MM.1S (cell line): Measurements from ENCODE around the gene AUTS2.

Experiments used
- DNase-seq: peaks from one replicate; pipeline ENCODE4 v3.0.0-alpha.2; 2015
- H2AFZ ChIP-seq: fragments of 300-600 bp; sonication (generic); 2 replicates; pipeline ENCODE4 v1.6.0; 2016; ENCODE audit warnings: antibody characterized with exemption, low read length
- H3F3A ChIP-seq: fragments of 300-600 bp; sonication (generic); 2 replicates; pipeline ENCODE4 v1.6.1; 2016; ENCODE audit warnings: mild to moderate bottlenecking, antibody characterized with exemption, low read length, moderate library complexity, mixed read lengths; ENCODE audit not compliant: insufficient read depth
- H3K27ac ChIP-seq: fragments of 300-600 bp; sonication (generic); 2 replicates; pipeline ENCODE4 v1.5.1; 2016; ENCODE audit warnings: mild to moderate bottlenecking, low read length
- H3K27me3 ChIP-seq: fragments of 300-600 bp; sonication (generic); replicated peaks from 2 replicates; pipeline ENCODE4 v1.6.0; 2016; ENCODE audit warnings: low read length; ENCODE audit not compliant: insufficient read depth
- H3K36me3 ChIP-seq: fragments of 300-600 bp; sonication (generic); replicated peaks from 2 replicates; pipeline ENCODE4 v1.6.1; 2016; ENCODE audit warnings: mild to moderate bottlenecking, low read length, mixed read lengths; ENCODE audit not compliant: insufficient read depth
- H3K4me1 ChIP-seq: fragments of 300-600 bp; sonication (generic); 2 replicates; pipeline ENCODE4 v1.6.1; 2016; ENCODE audit warnings: low read length, mixed read lengths
- H3K4me2 ChIP-seq: fragments of 300-600 bp; sonication (generic); 2 replicates; pipeline ENCODE4 v1.6.0; 2016; ENCODE audit warnings: low read depth, low read length
- H3K4me3 ChIP-seq: fragments of 300-600 bp; sonication (generic); 2 replicates; pipeline ENCODE4 v1.5.1; 2016; ENCODE audit warnings: low read length, mixed read lengths
- H3K79me2 ChIP-seq: fragments of 300-600 bp; sonication (generic); 2 replicates; pipeline ENCODE4 v1.6.1; 2016; ENCODE audit warnings: mixed run types, low read length, mixed read lengths
- H3K9ac ChIP-seq: fragments of 300-600 bp; sonication (generic); 2 replicates; pipeline ENCODE4 v1.6.1; 2016; ENCODE audit warnings: low read length, mixed read lengths
- H3K9me2 ChIP-seq: fragments of 300-600 bp; sonication (generic); replicated peaks from 2 replicates; pipeline ENCODE4 v1.6.1; 2016; ENCODE audit warnings: mild to moderate bottlenecking, low read length, mixed read lengths; ENCODE audit not compliant: insufficient read depth
- H3K9me3 ChIP-seq: fragments of 300-600 bp; sonication (generic); replicated peaks from 2 replicates; pipeline ENCODE4 v1.6.1; 2016; ENCODE audit warnings: mild to moderate bottlenecking, low read length, mixed read lengths; ENCODE audit not compliant: insufficient read depth
- H4K20me1 ChIP-seq: fragments of 300-600 bp; sonication (generic); 2 replicates; pipeline ENCODE4 v1.6.1; 2016; ENCODE audit warnings: mild to moderate bottlenecking, low read length, moderate library complexity, mixed read lengths; ENCODE audit not compliant: insufficient read depth
- CTCF ChIP-seq: fragments of 300-600 bp; sonication (generic); IDR thresholded peaks from 2 replicates; pipeline ENCODE4 v1.5.1; 2016; ENCODE audit warnings: antibody characterized with exemption, low read length, mixed read lengths
- EZH2 ChIP-seq: fragments of 300-600 bp; sonication (generic); optimal IDR thresholded peaks from 2 replicates; pipeline ENCODE3; 2017; ENCODE audit warnings: low read depth, mild to moderate bottlenecking, antibody characterized with exemption, low read length, mixed read lengths
- EZH2phosphoT487 ChIP-seq: fragments of 300-600 bp; sonication (generic); IDR thresholded peaks from 2 replicates; pipeline ENCODE4 v1.6.1; 2018; ENCODE audit warnings: antibody characterized with exemption, low read length

Gene AUTS2

GRCh38 chr7:70554646-70555045, 956.4 kb downstream of the AUTS2 start:
- no peak for DNase-seq
- no peaks in the 10 kb centered on the region for H3K79me2 ChIP-seq
- no peaks in the 10 kb centered on the region for H3K9me2 ChIP-seq

GRCh38 chr7:70556761-70557160, 958.5 kb downstream of the AUTS2 start:
- no peaks in the 10 kb centered on the region for H3K36me3 ChIP-seq
- no peak overlapping the region for H3K4me3 ChIP-seq
- no peaks in the 10 kb centered on the region for H3K9me2 ChIP-seq
- H3F3A ChIP-seq, result no peaks in the 10 kb centered on the region
- TF ChIP-seq CTCF (no peak), EZH2 (no peak), EZH2phosphoT487 (no peak)
- H2AFZ ChIP-seq, result no peak overlapping the region
- H3K4me2 ChIP-seq, result no peak overlapping the region
- H3K79me2 ChIP-seq, result no peaks in the 10 kb centered on the region
- H3K9me3 ChIP-seq, result no peaks in the 10 kb centered on the region
- no peaks in the 10 kb centered on the region for H3K27me3 ChIP-seq
- no peak for DNase-seq
- H3K9ac ChIP-seq, result no peak overlapping the region
- no peaks in the 10 kb centered on the region for H3K4me1 ChIP-seq
- no peaks in the 10 kb centered on the region for H4K20me1 ChIP-seq
- H3K27ac ChIP-seq, result no peak overlapping the region

More at GRCh38 chr7:70554646-70555045, 956.4 kb downstream of the AUTS2 start:
- Histone ChIP-seq H3K27me3 (no peaks in the 10 kb centered on the region), H3K9ac (no peak overlapping the region), H3F3A (no peaks in the 10 kb centered on the region), H3K27ac (no peak overlapping the region), H3K9me3 (no peaks in the 10 kb centered on the region), H3K36me3 (no peaks in the 10 kb centered on the region), H3K4me1 (no peaks in the 10 kb centered on the region), H3K4me3 (no peak overlapping the region), H4K20me1 (no peaks in the 10 kb centered on the region), H2AFZ (no peak overlapping the region), H3K4me2 (no peak overlapping the region)
- no peak for TF ChIP-seq EZH2phosphoT487
- TF ChIP-seq CTCF, result no peak

GRCh38 chr7:70557338-70557737, 959.1 kb downstream of the AUTS2 start:
- H3K27me3 ChIP-seq, result no peaks in the 10 kb centered on the region
- no peak overlapping the region for H3K4me3 ChIP-seq
- no peak for DNase-seq
- no peak overlapping the region for H2AFZ ChIP-seq
- no peaks in the 10 kb centered on the region for H4K20me1 ChIP-seq
- no peaks in the 10 kb centered on the region for H3F3A ChIP-seq
- no peaks in the 10 kb centered on the region for H3K9me3 ChIP-seq
- H3K36me3 ChIP-seq, result no peaks in the 10 kb centered on the region
- H3K4me1 ChIP-seq, result no peaks in the 10 kb centered on the region
- no peak overlapping the region for H3K27ac ChIP-seq
- H3K4me2 ChIP-seq, result no peak overlapping the region
- no peaks in the 10 kb centered on the region for H3K79me2 ChIP-seq
- TF ChIP-seq EZH2phosphoT487, result no peak
- TF ChIP-seq CTCF, result no peak
- TF ChIP-seq EZH2, result no peak
- H3K9me2 ChIP-seq, result no peaks in the 10 kb centered on the region
- H3K9ac ChIP-seq, result no peak overlapping the region
